HepG2 (cell line): ENCODE data around the gene ATOH8. TPM values are rescaled to one million over a fixed set of nuclear protein-coding genes. Genes with fewer than 3 reads are reported as not detected.
A peak's percentile ranks its signal among the peaks of the same experiment; 100 is the strongest.

Experiments used
- ARID4A ChIP-seq: sonication (generic); formaldehyde crosslinking; IDR thresholded peaks from 2 replicates; pipeline ENCODE4 v1.5.0; 2020; ENCODE audit warnings: mild to moderate bottlenecking, missing genetic modification reagents, borderline replicate concordance
- BRD4 ChIP-seq: sonication (generic); formaldehyde crosslinking; IDR thresholded peaks from 2 replicates; pipeline ENCODE4 v1.4.0; 2020; ENCODE audit warnings: missing genetic modification reagents
- EP300 ChIP-seq, 3 experiments: sonication (generic) in 1 of 3; formaldehyde crosslinking in 1 of 3; IDR thresholded peaks; 2 replicates each; pipeline versions ENCODE4 v1.5.1 to v1.6.1; 2011 to 2020; ENCODE audit warnings: low read depth in 2 of 3, low read length in 2 of 3, borderline replicate concordance in 1 of 3, improper control_type of control experiment in 1 of 3, mild to moderate bottlenecking in 1 of 3, missing genetic modification reagents in 1 of 3, moderate library complexity in 1 of 3
- FIP1L1 ChIP-seq: fragments of 200-400 bp; formaldehyde crosslinking; IDR thresholded peaks from 2 replicates; pipeline ENCODE4 v1.6.1; 2018; ENCODE audit warnings: low read depth, mild to moderate bottlenecking, low read length, moderate library complexity, borderline replicate concordance; ENCODE audit not compliant: insufficient read depth
- MAFG ChIP-seq: sonication (generic); formaldehyde crosslinking; IDR thresholded peaks from 2 replicates; pipeline ENCODE4 v1.5.1; 2020; ENCODE audit warnings: mild to moderate bottlenecking, missing genetic modification reagents
- MAZ ChIP-seq, 2 experiments: sonication (generic) in 1 of 2; formaldehyde crosslinking in 1 of 2; IDR thresholded peaks; 2 replicates each; pipeline versions ENCODE4 v1.5.0 to v1.6.1; 2012 to 2020; ENCODE audit warnings: low read depth in 2 of 2, mild to moderate bottlenecking in 2 of 2, borderline replicate concordance in 1 of 2, improper control_type of control experiment in 1 of 2, low read length in 1 of 2, missing genetic modification reagents in 1 of 2, moderate library complexity in 1 of 2
- PRDM15 ChIP-seq: sonication (generic); formaldehyde crosslinking; IDR thresholded peaks from 2 replicates; pipeline ENCODE4 v1.4.0; 2020; ENCODE audit warnings: missing genetic modification reagents
- RBAK ChIP-seq: sonication (generic); formaldehyde crosslinking; IDR thresholded peaks from 2 replicates; pipeline ENCODE4 v1.5.1; 2020; ENCODE audit warnings: mild to moderate bottlenecking, missing genetic modification reagents
- ZNF44 ChIP-seq: sonication (generic); formaldehyde crosslinking; IDR thresholded peaks from 2 replicates; pipeline ENCODE4 v1.5.1; 2020; ENCODE audit warnings: mild to moderate bottlenecking, missing genetic modification reagents
- polyA plus RNA-seq, 8 experiments: library from polyadenylated mRNA; depleted of rRNA in 3 of 8; stranded (reverse) in 7 of 8; unstranded in 1 of 8; fragments of >200 nt; fragmentation: Illumina TruSeq in 4 of 8; extraction: Trizol in 4 of 8; gene quantifications; 2 replicates each; pipeline versions ENCODE4 v1.2.1 to v1.2.3, GENCODE V29; 2011 to 2016; ENCODE audit warnings: low read depth in 4 of 8, missing spikeins in 1 of 8, mixed read lengths in 1 of 8; ENCODE audit not compliant: insufficient read depth in 1 of 8
- total RNA-seq, 5 experiments: library from RNA; depleted of rRNA; stranded (reverse); fragments of >200 nt; fragmentation: Illumina TruSeq; extraction: Trizol; gene quantifications; 2 replicates each; pipeline ENCODE4 v1.2.3, GENCODE V29; 2016; ENCODE audit warnings: low read depth in 1 of 5
- TF ChIP-seq, protein P1 (sequence below): sonication (generic); formaldehyde crosslinking; IDR thresholded peaks from 2 replicates; pipeline ENCODE4 v1.8.0; 2022; ENCODE audit warnings: low read depth, missing genetic modification reagents
- TF ChIP-seq, protein P2 (sequence below): sonication (generic); formaldehyde crosslinking; IDR thresholded peaks from 2 replicates; pipeline ENCODE4; 2020; ENCODE audit warnings: missing genetic modification reagents, mild to moderate bottlenecking, borderline replicate concordance

The ATOH8 gene
- total and polyA plus RNA-seq, 2 of the 13 experiments (the other 11 are each of a cell fraction or from before 2014, with no cell fraction given): 0.13 to 0.61 TPM

GRCh38 chr2:85772019-85772745 is 18.4 kb downstream of the ATOH8 start (continued):
- TF ChIP-seq, protein P1, sequence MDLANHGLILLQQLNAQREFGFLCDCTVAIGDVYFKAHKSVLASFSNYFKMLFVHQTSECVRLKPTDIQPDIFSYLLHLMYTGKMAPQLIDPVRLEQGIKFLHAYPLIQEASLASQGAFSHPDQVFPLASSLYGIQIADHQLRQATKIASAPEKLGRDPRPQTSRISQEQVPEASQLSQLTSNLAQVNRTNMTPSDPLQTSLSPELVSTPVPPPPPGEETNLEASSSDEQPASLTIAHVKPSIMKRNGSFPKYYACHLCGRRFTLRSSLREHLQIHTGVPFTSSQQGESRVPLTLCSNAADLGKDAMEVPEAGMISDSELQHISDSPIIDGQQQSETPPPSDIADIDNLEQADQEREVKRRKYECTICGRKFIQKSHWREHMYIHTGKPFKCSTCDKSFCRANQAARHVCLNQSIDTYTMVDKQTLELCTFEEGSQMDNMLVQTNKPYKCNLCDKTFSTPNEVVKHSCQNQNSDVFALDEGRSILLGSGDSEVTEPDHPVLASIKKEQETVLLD (CRISPR knock-in tag): no peak
- TF ChIP-seq EP300 (IDR thresholded peaks at IDR 0.05; ENCODE audit: low read depth in 2 of 2, low read length in 2 of 2): peak; percentile 27 to 41; a peak in 1 of 4 replicates
- TF ChIP-seq EP300 (CRISPR knock-in tag; IDR thresholded peaks at IDR 0.05; ENCODE audit: borderline replicate concordance): peak; percentile 64; the same call in 1 of the 2 replicates
- no peak for TF ChIP-seq RBAK (CRISPR knock-in tag)
- TF ChIP-seq MAFG: no peak
- TF ChIP-seq MAZ (IDR thresholded peaks at IDR 0.05; ENCODE audit: borderline replicate concordance, low read depth, low read length): no peak
- peak; percentile 46; the same call in 1 of the 2 replicates for TF ChIP-seq MAZ (CRISPR knock-in tag; IDR thresholded peaks at IDR 0.05; ENCODE audit: low read depth)
- TF ChIP-seq, protein P2, sequence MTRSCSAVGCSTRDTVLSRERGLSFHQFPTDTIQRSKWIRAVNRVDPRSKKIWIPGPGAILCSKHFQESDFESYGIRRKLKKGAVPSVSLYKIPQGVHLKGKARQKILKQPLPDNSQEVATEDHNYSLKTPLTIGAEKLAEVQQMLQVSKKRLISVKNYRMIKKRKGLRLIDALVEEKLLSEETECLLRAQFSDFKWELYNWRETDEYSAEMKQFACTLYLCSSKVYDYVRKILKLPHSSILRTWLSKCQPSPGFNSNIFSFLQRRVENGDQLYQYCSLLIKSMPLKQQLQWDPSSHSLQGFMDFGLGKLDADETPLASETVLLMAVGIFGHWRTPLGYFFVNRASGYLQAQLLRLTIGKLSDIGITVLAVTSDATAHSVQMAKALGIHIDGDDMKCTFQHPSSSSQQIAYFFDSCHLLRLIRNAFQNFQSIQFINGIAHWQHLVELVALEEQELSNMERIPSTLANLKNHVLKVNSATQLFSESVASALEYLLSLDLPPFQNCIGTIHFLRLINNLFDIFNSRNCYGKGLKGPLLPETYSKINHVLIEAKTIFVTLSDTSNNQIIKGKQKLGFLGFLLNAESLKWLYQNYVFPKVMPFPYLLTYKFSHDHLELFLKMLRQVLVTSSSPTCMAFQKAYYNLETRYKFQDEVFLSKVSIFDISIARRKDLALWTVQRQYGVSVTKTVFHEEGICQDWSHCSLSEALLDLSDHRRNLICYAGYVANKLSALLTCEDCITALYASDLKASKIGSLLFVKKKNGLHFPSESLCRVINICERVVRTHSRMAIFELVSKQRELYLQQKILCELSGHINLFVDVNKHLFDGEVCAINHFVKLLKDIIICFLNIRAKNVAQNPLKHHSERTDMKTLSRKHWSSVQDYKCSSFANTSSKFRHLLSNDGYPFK (CRISPR knock-in tag): peak; percentile 45; the same call in 1 of the 2 replicates
- TF ChIP-seq BRD4 (CRISPR knock-in tag): peak; percentile 81; the same call in 1 of the 2 replicates
- no peak for TF ChIP-seq FIP1L1
- TF ChIP-seq ZNF44 (CRISPR knock-in tag): no peak
- no peak; the same call in 1 of the 2 replicates for TF ChIP-seq ARID4A (CRISPR knock-in tag)
- no peak for TF ChIP-seq PRDM15 (CRISPR knock-in tag)
